Activated naive CD4-positive, alpha-beta T cell treated with Interleukin-2 at 50 U/mL for 16 hours (primary cell): ENCODE data around the gene MAP1S.

Source experiments
- DNase-seq: peaks from one replicate; pipeline ENCODE4 v3.0.0-alpha.2; 2020

MAP1S gene

DNA sequence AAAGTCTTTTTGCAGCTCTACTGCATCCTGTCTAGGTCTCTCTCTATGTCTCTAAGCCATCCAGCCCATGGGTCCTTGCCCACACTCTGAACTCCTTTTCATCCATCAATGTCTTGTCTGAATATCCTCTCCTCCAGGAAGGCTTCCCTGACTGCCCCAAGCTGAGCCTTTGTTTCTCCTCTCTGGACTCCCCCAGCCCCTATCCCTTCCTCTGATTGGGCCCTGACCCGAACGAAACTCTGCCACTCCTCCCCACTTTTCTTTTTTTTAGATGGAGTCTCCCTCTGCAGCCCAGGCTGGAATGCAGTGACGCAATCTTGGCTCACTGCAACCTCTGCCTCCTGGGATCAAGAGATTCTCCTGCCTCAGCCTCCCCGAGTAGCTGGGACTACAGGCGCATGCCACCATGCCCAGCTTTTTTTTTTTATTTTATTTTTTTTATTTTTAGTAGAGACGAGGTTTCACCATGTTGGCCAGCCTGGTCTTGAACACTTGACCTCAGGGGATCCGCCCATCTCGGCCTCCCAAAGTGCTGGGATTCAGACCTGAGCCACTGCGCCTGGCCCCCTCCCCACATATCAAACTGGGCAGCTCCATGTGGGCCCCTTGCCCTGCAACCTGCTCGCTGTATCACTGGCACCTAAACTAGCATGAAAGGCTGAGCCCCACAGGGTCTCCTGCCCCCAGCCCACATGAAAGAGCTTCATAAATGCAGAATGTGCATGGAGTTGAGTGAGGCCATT lies 30.3 kb upstream of the MAP1S start:
- DNase-seq = no peak

DNA sequence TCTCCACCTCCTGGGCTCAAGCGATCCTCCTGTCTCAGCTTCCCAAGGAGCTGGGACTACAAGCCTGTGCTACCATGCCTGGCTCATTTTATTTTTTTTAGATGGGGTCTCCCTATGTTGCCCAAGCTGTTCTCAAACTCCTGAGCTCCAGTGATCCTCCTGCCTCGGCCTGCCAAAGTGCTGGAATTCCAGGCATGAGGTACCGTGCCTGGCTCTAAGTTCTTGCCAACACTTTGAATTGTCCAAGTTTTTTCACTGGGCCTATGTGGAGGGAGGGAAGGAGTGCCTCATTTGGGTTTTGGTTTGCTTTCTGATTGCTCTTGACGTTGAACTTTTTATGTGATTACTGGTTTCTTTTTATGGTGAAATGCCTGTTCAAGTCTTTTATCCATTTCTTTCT lies 26.7 kb upstream of the MAP1S start:
- DNase-seq = no peak

DNA sequence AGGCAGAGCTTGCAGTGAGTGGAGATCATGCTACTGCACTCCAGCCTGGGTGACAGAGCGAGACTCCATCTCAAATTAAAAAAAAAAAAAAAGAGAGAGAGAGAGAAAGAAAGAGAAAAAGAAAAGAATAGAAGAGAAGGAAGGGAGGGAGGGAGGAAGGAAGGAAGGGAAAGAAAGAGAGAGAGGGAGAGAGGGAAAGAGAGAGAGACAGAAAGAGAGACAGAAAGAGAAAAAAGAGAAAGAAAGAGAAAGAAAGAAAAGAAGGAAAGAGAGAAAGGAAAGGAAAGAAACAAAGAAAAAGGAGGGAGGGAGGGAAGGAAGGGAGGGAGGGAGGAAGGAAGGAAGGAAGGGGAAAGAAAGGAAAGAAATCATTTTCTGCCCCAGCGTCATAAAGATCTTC lies 24.1 kb upstream of the MAP1S start:
- DNase-seq = no peak

DNA sequence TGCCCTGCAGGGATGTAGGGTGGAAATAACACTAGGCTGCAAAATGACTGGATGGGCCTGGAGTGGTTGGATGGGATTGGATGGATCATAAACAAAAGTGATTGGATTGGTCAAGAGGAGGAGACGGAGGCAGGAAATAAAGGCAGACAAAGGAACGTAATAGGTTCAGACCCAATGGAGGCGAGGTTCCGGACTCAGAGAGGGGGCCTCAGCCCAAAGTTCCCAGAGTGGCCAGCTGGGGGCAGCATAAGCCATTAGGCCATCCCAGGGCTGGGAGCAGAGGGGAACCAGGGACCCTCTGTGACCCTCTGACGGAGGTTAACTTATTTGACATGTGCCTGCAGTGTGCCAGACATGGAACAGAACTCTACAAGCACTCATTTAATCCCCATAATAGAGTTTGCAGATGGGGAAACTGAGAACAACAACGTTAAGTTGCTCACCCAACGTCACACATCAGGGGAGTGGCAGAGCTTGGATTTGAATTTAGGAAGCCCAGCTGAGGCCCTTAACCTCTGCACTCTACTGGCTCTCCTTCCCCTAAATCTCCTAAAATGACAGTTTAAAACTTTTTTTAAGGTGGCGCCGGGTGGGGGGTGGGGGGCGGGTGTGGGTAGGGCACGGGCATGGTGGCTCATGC lies 15.3 kb upstream of the MAP1S start:
- DNase-seq = peak; percentile 78

DNA sequence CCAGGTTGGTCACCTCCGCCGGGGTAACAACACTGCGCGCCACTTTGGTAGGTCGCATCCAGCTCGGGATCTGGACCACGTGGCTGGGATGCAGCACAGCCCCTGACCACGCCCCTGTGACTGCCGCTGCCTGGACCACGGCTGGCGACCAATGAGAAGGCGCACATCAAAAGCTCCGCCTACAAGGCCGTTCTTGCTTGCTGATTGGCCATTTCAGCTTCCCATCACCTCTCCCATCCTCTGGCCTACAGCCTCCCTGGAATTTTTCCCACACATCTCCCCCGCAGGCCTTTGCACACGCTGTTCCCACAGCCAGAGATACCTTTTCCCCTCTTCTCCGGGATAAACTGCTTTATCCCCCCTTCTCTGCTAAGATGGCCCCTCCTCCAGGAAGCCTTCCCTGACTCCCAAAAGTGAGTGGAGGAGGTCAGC lies 12.5 kb upstream of the MAP1S start:
- no peak for DNase-seq

DNA sequence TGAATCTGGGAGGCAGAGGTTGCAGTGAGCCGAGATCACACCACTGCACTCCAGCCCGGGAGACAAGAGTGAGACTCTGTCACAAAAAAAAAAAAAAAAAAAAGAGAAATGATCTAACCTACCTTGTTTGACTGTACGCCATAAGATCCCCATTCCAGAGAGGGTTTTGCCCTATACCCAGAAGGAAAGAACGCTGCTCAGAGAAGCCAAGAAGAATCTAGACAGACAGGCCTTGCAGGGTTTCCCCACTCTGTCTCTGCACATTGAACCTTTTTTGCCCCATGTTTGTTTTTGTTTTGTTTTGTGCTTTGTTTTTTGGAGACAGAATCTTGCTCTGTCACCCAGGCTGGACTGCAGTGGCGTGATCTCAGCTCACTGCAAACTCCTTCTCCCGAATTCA lies 7.4 kb upstream of the MAP1S start:
- no peak for DNase-seq

DNA sequence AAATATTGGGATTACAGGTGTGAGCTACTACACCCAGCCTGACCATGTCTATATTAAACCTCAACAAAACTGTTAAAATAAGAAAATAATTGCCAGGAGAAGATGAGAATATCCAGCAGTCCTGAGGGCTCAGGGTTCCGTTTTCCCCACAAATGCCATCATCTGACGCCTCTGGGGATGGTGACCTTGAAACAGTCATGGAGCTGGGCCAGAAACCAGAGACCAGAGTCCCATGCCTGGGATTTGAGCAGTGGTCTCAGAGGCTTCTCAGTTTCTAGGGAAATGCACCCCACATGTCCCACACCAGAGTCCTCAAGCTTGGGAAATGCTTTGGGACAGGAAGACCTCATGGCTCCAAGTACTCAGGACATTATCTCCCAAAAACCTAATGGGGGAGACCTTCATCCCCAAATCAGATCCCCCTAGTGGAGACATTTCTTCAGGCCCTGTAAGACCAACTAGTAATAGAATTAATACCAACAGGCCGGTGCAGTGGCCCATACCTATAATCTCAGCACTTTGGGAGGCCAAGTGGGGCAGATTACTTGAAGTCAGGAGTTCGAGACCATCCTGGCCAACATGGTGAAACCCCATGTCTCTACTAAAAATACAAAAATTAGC lies 2.9 kb upstream of the MAP1S start:
- DNase-seq = no peak

DNA sequence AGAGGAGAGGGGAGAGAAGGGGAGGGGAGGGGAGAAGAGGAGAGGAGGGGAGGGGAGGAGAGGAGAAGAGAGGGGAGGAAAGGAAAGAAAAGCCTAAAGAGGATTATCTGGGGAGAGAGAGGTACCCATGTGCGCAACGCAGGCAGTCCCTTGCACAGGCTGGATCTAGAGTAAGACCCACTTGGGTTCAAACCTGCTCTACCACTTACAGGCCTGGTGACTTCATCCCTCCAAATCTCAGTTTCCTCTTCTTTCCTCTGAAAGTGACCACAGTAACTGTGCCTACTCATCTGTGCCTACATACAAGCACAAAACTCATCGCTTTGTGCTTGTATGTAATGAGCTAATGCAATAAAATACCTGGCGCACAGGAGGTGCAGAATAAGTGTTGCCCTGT lies 732 bp upstream of the MAP1S start:
- DNase-seq = no peak

DNA sequence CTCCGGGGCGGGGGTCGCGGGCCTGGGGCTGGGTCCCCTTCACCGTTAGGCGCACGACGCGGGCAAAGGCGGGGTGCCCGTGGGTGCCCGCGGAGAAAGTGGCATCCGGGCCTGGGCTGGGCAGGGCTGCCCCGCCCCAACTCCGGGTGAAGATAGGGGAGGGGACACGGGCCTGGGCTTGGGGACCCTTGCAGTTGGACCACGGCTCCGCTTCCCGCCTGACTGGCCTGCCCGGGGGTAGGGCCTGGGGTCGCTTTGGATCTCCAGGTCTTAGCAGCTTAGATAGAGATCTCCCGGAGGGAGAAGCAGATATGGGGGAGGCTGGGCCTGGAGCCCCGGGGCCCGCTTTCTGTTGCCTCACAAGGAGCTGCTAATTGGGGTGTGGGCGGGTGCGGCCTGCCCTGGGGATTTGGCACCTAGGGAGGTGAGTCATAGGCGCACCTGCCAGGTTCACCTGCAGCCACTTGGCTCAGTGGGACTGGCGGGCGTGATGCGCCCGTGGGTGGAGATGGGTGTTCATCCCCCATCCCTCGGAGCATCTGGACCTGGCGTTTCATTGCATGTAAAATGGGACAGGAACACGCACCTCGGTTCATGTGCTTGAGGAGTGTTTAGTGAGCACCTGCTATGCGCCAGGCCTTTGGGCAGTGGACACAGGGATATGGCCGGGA lies 585 bp downstream of the MAP1S start:
- DNase-seq = peak; percentile 54

DNA sequence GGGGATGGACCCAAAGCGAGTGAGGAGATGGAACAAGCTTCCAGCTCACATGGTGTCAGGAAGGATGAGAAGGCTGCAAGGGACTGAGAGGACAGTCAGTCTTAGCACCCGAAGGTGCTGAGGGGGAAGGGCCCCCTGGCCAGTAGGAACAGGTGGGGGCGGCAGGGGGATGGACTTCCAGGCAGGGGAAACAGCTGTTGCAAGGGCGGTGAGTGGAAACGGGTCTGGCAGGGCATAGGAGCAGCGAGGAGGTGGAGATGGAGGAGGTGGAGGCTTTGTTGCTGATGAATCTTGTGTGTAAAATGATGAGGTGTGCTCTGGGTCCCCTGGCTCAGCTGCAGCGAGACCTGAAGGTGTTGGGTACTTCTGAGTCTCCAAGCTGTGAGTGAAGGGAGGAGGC lies 1.2 kb downstream of the MAP1S start:
- peak; percentile 3 for DNase-seq

DNA sequence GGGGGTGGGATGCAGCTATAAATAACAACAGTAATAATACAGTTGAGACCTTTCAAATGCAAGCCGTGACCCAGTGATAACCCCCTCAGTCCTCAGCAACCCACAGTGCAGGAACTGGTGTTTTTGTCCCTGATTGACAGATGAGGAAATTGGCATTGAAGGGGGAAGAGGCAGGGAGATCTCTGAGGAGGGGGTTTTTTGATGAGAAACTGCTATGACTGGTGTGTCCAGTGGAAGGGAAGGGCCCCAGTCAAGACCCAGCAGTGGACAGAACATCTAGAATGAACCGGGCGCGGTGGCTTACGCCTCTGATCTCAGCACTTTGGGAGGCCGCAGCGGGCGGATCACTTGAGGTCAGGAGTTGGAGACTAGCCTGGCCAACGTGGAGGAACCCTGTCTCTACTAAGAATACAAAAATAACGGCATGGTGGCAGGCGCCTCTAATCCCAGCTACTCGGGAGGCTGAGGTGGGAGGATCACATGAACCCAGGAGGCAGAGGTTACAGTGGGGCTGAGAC lies 1.9 kb downstream of the MAP1S start:
- no peak for DNase-seq

DNA sequence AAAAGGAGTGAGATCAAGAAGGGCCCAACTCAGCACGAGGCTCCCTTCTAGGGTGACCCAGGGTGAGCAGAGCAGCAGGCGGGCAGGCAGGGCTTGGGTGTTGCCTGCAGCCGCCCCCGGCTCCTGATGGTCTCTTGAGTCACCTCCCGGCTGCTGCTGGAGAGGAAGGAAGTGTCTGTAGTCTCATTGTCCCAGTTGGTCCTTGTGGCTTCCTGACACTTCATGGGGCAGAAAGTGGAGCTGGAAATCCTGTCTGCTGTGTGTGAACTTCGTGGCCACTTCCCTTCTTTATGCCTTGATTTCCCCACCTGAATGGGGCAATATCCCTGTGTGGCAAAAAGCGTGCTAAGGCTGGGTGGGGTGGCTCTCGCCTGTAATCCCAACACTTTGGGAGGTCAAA lies 2.5 kb downstream of the MAP1S start:
- no peak for DNase-seq

DNA sequence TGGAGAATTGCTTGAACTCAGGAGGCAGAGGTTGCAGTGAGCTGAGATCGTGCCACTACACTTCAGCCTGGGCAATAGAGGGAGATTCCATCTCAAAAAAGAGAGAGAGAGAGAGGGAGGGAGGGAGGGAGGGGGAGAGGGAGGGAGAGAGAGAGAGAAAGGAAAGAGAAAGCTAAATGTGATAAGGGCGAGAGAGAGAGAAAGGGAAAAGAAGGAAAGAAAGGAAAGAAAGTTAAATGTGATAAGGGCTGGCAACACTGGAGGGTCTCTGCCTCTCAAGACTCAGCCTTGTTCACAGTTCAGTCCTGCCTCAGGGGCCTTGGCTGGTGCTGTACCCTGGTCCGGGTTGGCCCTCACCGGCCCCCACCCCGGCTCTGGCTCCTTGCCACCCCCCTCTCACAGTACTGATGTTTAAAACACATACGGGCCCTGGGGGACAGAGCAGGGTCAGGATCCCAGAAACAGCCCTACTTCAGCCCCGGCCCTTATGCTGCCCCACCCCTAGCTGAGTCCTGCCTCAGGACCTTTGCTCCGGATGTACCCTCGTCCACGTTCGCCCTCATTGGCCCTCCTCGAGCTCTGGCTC lies 3.5 kb downstream of the MAP1S start:
- DNase-seq = no peak

DNA sequence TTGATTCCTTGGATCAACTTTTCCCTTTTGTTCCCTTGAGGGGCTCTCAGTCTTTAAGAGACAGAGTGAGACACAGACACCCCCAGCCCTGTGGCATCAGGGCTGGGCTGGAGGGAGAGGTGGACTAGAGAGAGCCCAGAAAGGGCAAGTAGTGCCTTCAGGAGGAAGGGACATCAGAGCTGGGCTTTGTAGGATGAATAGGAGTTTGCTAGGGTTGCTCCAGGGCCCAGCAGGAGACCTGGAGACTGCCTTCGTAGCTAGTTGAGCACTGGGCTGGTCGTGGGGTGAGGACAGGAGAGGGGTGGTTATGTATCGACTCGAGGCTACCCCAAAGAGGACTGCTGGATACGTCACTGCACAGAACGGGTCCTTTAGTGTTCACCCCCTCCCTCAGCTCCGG lies 5.4 kb downstream of the MAP1S start:
- no peak for DNase-seq

DNA sequence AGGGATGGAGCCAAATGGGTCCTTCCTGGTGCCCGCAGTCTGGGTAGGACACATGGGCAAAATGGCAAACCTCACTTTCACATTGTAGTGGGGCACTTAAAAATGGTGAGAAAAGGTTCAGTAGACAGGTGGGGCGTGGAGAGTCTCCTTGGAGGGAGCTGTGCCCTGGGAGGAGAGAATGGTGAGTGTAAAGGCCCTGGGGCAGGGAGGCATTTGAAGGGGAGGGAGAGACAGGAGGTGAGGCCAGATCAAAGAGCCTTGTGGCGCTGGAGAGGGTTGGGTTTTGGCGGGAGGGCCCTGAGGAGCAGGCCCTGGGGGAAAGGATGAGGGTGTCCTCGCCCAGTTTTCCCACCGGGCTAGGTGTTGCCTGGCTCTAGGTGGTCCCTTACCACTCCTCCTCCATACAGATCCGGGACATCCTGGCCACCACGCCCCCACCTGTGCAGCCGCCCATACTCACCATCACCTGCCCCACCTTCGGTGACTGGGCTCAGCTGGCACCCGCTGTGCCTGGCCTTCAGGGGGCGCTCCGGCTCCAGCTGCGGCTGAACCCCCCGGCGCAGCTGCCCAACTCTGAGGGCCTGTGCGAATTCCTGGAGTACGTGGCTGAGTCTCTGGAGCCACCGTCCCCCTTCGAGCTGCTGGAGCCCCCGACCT lies 6.3 kb downstream of the MAP1S start:
- no peak for DNase-seq

DNA sequence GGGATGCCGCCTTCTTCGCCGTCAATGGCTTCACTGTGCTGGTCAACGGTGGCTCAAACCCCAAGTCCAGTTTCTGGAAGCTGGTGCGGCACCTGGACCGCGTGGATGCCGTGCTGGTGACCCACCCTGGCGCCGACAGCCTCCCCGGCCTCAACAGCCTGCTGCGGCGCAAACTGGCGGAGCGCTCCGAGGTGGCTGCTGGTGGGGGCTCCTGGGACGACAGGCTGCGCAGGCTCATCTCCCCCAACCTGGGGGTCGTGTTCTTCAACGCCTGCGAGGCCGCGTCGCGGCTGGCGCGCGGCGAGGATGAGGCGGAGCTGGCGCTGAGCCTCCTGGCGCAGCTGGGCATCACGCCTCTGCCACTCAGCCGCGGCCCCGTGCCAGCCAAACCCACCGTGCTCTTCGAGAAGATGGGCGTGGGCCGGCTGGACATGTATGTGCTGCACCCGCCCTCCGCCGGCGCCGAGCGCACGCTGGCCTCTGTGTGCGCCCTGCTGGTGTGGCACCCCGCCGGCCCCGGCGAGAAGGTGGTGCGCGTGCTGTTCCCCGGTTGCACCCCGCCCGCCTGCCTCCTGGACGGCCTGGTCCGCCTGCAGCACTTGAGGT lies 7.0 kb downstream of the MAP1S start:
- no peak for DNase-seq

DNA sequence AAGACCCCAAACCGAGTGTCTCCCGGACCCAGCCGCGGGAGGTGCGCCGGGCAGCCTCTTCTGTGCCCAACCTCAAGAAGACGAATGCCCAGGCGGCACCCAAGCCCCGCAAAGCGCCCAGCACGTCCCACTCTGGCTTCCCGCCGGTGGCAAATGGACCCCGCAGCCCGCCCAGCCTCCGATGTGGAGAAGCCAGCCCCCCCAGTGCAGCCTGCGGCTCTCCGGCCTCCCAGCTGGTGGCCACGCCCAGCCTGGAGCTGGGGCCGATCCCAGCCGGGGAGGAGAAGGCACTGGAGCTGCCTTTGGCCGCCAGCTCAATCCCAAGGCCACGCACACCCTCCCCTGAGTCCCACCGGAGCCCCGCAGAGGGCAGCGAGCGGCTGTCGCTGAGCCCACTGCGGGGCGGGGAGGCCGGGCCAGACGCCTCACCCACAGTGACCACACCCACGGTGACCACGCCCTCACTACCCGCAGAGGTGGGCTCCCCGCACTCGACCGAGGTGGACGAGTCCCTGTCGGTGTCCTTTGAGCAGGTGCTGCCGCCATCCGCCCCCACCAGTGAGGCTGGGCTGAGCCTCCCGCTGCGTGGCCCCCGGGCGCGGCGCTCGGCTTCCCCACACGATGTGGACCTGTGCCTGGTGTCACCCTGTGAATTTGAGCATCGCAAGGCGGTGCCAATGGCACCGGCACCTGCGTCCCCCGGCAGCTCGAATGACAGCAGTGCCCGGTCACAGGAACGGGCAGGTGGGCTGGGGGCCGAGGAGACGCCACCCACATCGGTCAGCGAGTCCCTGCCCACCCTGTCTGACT lies 7.9 kb downstream of the MAP1S start:
- no peak for DNase-seq

DNA sequence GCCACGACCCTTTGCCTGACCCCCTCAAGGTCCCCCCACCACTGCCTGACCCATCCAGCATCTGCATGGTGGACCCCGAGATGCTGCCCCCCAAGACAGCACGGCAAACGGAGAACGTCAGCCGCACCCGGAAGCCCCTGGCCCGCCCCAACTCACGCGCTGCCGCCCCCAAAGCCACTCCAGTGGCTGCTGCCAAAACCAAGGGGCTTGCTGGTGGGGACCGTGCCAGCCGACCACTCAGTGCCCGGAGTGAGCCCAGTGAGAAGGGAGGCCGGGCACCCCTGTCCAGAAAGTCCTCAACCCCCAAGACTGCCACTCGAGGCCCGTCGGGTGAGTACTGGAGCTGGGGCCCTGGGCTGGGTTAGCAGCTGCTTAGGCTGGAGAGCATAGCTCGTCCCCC lies 8.6 kb downstream of the MAP1S start:
- DNase-seq = no peak

DNA sequence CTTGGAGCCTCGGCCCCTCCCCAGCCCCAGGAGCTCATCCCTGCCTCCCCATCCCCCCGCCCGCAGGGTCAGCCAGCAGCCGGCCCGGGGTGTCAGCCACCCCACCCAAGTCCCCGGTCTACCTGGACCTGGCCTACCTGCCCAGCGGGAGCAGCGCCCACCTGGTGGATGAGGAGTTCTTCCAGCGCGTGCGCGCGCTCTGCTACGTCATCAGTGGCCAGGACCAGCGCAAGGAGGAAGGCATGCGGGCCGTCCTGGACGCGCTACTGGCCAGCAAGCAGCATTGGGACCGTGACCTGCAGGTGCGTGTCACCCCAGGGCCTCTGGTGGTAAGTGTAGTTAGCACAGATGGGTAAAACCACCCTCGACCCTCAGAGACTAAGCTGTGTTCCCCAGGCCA lies 13.8 kb downstream of the MAP1S start:
- no peak for DNase-seq

DNA sequence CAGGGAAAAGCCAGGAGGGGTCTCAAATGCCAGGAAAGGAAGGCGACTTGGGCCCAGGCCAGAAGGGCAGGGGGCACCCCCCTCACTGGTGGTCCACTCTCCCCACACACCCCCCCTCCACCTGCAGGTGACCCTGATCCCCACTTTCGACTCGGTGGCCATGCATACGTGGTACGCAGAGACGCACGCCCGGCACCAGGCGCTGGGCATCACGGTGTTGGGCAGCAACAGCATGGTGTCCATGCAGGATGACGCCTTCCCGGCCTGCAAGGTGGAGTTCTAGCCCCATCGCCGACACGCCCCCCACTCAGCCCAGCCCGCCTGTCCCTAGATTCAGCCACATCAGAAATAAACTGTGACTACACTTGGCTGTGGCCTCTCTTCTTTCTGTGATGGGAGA lies 14.9 kb downstream of the MAP1S start:
- DNase-seq = no peak

DNA sequence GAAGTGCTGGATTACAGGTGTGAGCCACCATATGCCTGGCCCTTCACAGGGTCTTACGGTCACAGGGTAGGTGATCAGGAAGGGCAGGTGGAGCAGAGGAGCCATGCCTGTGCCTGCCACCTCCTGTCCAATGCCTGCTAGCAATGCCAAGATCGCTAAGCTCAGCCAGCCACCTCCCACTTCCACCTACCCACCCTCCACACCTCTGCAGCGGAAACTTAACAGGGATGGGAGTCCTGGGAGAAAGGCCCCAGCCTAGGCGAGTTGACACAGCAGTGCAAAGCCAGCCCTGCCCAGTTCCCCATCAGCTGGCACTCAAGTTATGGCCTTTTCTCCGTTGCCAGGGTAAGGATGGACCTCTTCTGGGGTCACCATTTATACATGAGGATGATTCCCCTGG lies 16.1 kb downstream of the MAP1S start:
- DNase-seq = no peak
